Measurements from ENCODE around the gene AHRR.
"Not testable (repeated sequence)": the region's sequence is repeated elsewhere in the genome, so short reads cannot be mapped to it uniquely, and the experiment has no call there.

The AHRR gene

GRCh38 chr5:400282-401145, 79.0 kb downstream of the AHRR start:
- TF ChIP-seq CTCF (IDR thresholded peaks at IDR 0.05; ENCODE audit: poor library complexity, severe bottlenecking), result no peak
- H3K36me3 ChIP-seq (ENCODE audit: low read depth), result no peaks in the 10 kb centered on the region
- H3K4me1 ChIP-seq (ENCODE audit: insufficient read depth, poor library complexity, severe bottlenecking), result peaks cover 2% of the 10 kb centered on the region
- H3K27me3 ChIP-seq (ENCODE audit: insufficient read depth, poor library complexity, severe bottlenecking), result peaks cover 5% of the 10 kb centered on the region
- ATAC-seq (ENCODE audit: low read depth) (no peak), DNase-seq (ENCODE audit: low spot score) (peak; percentile 52)
- H3K27ac ChIP-seq (ENCODE audit: poor library complexity, severe bottlenecking), result no peak overlapping the region
- H3K9me3 ChIP-seq (ENCODE audit: severe bottlenecking), result no peaks in the 10 kb centered on the region
- no peak overlapping the region for H3K4me3 ChIP-seq (ENCODE audit: severe bottlenecking)

DNA sequence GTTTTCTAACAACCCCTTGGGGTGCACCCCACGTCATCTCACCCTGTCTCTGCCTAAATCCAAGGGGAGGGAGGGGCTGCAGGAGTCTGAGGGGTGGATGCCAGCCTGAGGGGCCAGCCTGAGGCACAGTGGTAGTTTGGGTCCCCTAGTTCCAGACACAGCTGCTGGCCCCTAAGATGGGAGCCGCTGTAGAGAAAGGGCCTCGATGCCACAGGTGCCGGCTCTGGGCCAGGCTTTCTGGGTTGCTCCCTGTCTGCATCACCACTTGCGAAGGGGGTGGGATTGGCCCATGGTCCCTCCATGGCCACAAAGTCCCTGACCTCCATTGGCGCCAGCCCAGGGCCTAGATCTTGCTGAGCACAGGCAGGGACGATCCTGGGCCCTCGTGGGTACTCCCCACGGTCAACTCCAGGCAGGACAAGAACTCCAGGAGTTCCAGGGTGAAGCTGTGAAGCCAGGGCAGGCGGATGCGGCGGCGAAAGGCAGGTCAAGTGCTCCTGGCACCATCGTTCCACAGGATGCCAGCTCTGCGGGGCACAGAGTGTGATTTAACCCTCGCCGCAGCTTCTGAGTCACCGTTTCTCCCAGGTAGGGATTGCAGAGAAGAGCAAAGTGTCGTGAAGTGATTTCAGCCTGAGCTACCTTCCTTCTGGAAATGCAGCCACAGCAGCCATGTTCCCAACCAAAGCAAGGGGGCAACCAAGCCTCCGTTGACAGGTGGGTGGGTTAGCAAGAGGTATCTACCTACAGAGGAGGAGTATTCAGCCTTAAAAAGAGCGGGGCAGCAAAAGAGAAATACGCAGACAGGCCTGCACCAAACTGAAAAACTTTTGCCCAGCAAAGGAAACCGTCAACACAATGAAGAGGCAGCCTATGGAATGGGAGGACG, 79.9 kb downstream of the AHRR start:
- Histone ChIP-seq H3K4me3 (ENCODE audit: severe bottlenecking) (no peak overlapping the region), H3K4me1 (ENCODE audit: insufficient read depth, poor library complexity, severe bottlenecking) (no peaks in the 10 kb centered on the region), H3K27ac (ENCODE audit: poor library complexity, severe bottlenecking) (no peak overlapping the region), H3K27me3 (ENCODE audit: insufficient read depth, poor library complexity, severe bottlenecking) (peaks cover 5% of the 10 kb centered on the region), H3K9me3 (ENCODE audit: severe bottlenecking) (no peaks in the 10 kb centered on the region), H3K36me3 (ENCODE audit: low read depth) (no peaks in the 10 kb centered on the region)
- DNase-seq (ENCODE audit: low spot score) (no peak), ATAC-seq (ENCODE audit: low read depth) (no peak)
- no peak for TF ChIP-seq CTCF (IDR thresholded peaks at IDR 0.05; ENCODE audit: poor library complexity, severe bottlenecking)

DNA sequence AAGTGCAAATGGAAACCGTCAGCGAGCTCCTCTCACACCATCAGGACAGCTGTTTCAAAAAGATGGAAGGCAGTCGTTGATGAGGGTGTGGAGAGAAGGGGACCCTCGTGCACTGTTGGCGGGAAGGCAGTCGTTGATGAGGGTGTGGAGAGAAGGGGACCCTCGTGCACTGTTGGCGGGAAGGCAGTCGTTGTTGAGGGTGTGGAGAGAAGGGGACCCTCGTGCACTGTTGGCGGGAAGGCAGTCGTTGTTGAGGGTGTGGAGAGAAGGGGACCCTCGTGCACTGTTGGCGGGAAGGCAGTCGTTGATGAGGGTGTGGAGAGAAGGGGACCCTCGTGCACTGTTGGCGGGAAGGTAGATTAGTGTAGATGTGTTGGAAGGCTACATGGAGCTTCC, 80.7 kb downstream of the AHRR start:
- not testable (repeated sequence) for H3K9me3 ChIP-seq (ENCODE audit: severe bottlenecking); H3K27ac ChIP-seq (ENCODE audit: poor library complexity, severe bottlenecking); ATAC-seq (ENCODE audit: low read depth); H3K36me3 ChIP-seq (ENCODE audit: low read depth); H3K27me3 ChIP-seq (ENCODE audit: insufficient read depth, poor library complexity, severe bottlenecking); DNase-seq (ENCODE audit: low spot score); H3K4me3 ChIP-seq (ENCODE audit: severe bottlenecking); H3K4me1 ChIP-seq (ENCODE audit: insufficient read depth, poor library complexity, severe bottlenecking)

- no peak for TF ChIP-seq CTCF (IDR thresholded peaks at IDR 0.05; ENCODE audit: poor library complexity, severe bottlenecking)
- H3K27me3 ChIP-seq (ENCODE audit: insufficient read depth, poor library complexity, severe bottlenecking), result peaks cover 5% of the 10 kb centered on the region
- H3K27ac ChIP-seq (ENCODE audit: poor library complexity, severe bottlenecking), result no peak overlapping the region
- no peaks in the 10 kb centered on the region for H3K36me3 ChIP-seq (ENCODE audit: low read depth)
- DNase-seq (ENCODE audit: low spot score) (no peak), ATAC-seq (ENCODE audit: low read depth) (no peak)
- no peaks in the 10 kb centered on the region for H3K9me3 ChIP-seq (ENCODE audit: severe bottlenecking)
- peaks cover 10% of the 10 kb centered on the region for H3K4me1 ChIP-seq (ENCODE audit: insufficient read depth, poor library complexity, severe bottlenecking)
- no peak overlapping the region for H3K4me3 ChIP-seq (ENCODE audit: severe bottlenecking)
These were observed 81.3 kb downstream of the AHRR start for GRCh38 chr5:402615-403359.

GRCh38 chr5:403995-404394, 82.5 kb downstream of the AHRR start:
- peaks cover 17% of the 10 kb centered on the region for H3K4me1 ChIP-seq (ENCODE audit: insufficient read depth, poor library complexity, severe bottlenecking)
- H3K4me3 ChIP-seq (ENCODE audit: severe bottlenecking), result no peak overlapping the region
- no peaks in the 10 kb centered on the region for H3K9me3 ChIP-seq (ENCODE audit: severe bottlenecking)
- TF ChIP-seq CTCF (IDR thresholded peaks at IDR 0.05; ENCODE audit: poor library complexity, severe bottlenecking), result no peak
- H3K27ac ChIP-seq (ENCODE audit: poor library complexity, severe bottlenecking), result no peak overlapping the region
- no peaks in the 10 kb centered on the region for H3K36me3 ChIP-seq (ENCODE audit: low read depth)
- H3K27me3 ChIP-seq (ENCODE audit: insufficient read depth, poor library complexity, severe bottlenecking), result peaks cover 5% of the 10 kb centered on the region
- DNase-seq (ENCODE audit: low spot score) (no peak), ATAC-seq (ENCODE audit: low read depth) (no peak)

Measured in RWPE2 (cell line).